Osteoblast (primary cell): ENCODE results near the gene FLT4. TPM values are rescaled to one million over a fixed set of nuclear protein-coding genes. Genes with fewer than 3 reads are reported as not detected.

Experiments
- DNase-seq: peaks from one replicate; pipeline ENCODE4 v3.0.0; 2011; ENCODE audit warnings: low spot score, mixed read lengths; ENCODE audit not compliant: insufficient read length; ENCODE audit errors: missing footprints
- H2AFZ ChIP-seq: 2 replicates; pipeline ENCODE4 v1.6.0; 2011; ENCODE audit warnings: mild to moderate bottlenecking, low read length
- H3K27ac ChIP-seq: 2 replicates; pipeline ENCODE4 v1.5.1; 2011; ENCODE audit warnings: mild to moderate bottlenecking, low read depth, low read length, moderate library complexity
- H3K27me3 ChIP-seq: 2 replicates; pipeline ENCODE4 v1.6.0; 2012; ENCODE audit warnings: mild to moderate bottlenecking, control low read depth, inconsistent platforms, low read length, moderate library complexity; ENCODE audit not compliant: insufficient read depth
- H3K36me3 ChIP-seq: 2 replicates; pipeline ENCODE4 v1.5.1; 2011; ENCODE audit warnings: mild to moderate bottlenecking, low read length, control low read depth, moderate library complexity; ENCODE audit not compliant: insufficient read depth
- H3K4me1 ChIP-seq: 2 replicates; pipeline ENCODE4 v1.5.1; 2011; ENCODE audit warnings: mild to moderate bottlenecking, low read length, control low read depth, moderate library complexity; ENCODE audit not compliant: insufficient read depth
- H3K4me2 ChIP-seq: 2 replicates; pipeline ENCODE4 v1.6.0; 2011; ENCODE audit warnings: mild to moderate bottlenecking, low read length; ENCODE audit not compliant: insufficient read depth
- H3K4me3 ChIP-seq: fragments of 200-600 bp; sonication (generic); 3 replicates; pipeline ENCODE4 v1.5.1; 2012; ENCODE audit warnings: mild to moderate bottlenecking, low read length, inconsistent platforms; ENCODE audit not compliant: insufficient read depth
- H3K79me2 ChIP-seq: 2 replicates; pipeline ENCODE4 v1.6.0; 2012; ENCODE audit warnings: mild to moderate bottlenecking, low read length, control low read depth, inconsistent platforms; ENCODE audit not compliant: insufficient read depth
- H3K9me3 ChIP-seq: 2 replicates; pipeline ENCODE4 v1.5.1; 2011; ENCODE audit warnings: low read depth, low read length, control low read depth
- H4K20me1 ChIP-seq: 2 replicates; pipeline ENCODE4 v1.6.0; 2012; ENCODE audit warnings: mild to moderate bottlenecking, low read length, control low read depth; ENCODE audit not compliant: insufficient read depth
- total RNA-seq: library from RNA; depleted of rRNA; stranded (reverse); fragments of >200 nt; gene quantifications from 2 replicates; pipeline ENCODE4 v1.2.3, GENCODE V29; 2012
- TF ChIP-seq, protein P1 (sequence below): IDR thresholded peaks from 2 replicates; pipeline ENCODE4 v1.5.1; 2011; ENCODE audit warnings: mild to moderate bottlenecking, low read depth, low read length, moderate library complexity; ENCODE audit errors: extremely low read depth

FLT4 gene
- total RNA-seq, 1 donor: not detected

DNA sequence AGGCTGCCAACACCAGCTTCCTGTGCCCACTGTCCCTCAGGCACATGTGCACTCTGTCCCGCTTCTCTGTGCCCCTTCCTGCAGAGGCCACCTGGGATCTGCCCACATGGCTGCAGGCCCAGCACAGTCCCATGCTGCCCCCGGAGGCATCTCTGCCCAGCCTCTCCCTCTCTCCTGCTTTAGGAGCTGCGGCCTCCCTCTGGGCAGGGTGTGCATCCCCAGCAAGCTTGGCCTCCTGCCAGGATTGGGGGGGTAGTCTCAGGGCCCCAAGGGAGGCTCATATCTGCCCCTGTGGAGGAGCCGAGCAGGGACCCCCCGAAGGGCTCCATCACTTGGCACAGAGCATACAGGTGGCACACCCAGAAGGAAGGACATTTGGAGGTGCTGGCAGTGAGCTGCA is 24.8 kb downstream of the FLT4 start:
- Histone ChIP-seq H3K9me3 (no peaks in the 10 kb centered on the region), H2AFZ (no peak overlapping the region), H3K36me3 (no peaks in the 10 kb centered on the region), H3K27me3 (no peaks in the 10 kb centered on the region), H4K20me1 (no peaks in the 10 kb centered on the region), H3K4me2 (no peak overlapping the region), H3K79me2 (no peaks in the 10 kb centered on the region), H3K4me1 (no peaks in the 10 kb centered on the region), H3K4me3 (no peak overlapping the region), H3K27ac (no peak overlapping the region)
- TF ChIP-seq, protein P1, sequence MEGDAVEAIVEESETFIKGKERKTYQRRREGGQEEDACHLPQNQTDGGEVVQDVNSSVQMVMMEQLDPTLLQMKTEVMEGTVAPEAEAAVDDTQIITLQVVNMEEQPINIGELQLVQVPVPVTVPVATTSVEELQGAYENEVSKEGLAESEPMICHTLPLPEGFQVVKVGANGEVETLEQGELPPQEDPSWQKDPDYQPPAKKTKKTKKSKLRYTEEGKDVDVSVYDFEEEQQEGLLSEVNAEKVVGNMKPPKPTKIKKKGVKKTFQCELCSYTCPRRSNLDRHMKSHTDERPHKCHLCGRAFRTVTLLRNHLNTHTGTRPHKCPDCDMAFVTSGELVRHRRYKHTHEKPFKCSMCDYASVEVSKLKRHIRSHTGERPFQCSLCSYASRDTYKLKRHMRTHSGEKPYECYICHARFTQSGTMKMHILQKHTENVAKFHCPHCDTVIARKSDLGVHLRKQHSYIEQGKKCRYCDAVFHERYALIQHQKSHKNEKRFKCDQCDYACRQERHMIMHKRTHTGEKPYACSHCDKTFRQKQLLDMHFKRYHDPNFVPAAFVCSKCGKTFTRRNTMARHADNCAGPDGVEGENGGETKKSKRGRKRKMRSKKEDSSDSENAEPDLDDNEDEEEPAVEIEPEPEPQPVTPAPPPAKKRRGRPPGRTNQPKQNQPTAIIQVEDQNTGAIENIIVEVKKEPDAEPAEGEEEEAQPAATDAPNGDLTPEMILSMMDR: no peak
- DNase-seq: no peak

DNA sequence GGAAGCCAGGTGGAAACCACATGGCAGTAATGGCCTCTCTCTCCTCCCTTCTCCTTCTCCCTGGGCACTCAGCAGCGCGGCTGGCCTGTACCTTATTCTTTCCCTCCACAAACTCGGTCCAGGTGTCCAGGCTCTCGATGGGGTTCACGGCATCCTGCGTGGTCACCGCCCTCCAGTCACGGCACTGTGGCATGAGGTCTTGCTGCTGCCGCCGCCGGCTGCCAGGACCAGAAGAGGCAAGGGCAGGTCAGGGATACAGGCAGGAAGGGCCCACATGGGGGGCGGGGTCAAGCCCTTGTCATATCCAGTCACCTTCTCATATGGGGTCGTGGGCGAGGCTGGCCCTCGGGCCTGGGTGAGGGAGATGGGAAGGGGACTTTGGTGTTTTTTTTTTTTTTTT is 25.6 kb downstream of the FLT4 start:
- Histone ChIP-seq H4K20me1 (no peaks in the 10 kb centered on the region), H3K36me3 (no peaks in the 10 kb centered on the region), H3K27me3 (no peaks in the 10 kb centered on the region), H3K4me1 (no peaks in the 10 kb centered on the region), H3K4me3 (no peak overlapping the region), H3K27ac (no peak overlapping the region), H3K9me3 (no peaks in the 10 kb centered on the region), H2AFZ (no peak overlapping the region), H3K4me2 (no peak overlapping the region), H3K79me2 (no peaks in the 10 kb centered on the region)
- DNase-seq: no peak
- TF ChIP-seq, protein P1: no peak

DNA sequence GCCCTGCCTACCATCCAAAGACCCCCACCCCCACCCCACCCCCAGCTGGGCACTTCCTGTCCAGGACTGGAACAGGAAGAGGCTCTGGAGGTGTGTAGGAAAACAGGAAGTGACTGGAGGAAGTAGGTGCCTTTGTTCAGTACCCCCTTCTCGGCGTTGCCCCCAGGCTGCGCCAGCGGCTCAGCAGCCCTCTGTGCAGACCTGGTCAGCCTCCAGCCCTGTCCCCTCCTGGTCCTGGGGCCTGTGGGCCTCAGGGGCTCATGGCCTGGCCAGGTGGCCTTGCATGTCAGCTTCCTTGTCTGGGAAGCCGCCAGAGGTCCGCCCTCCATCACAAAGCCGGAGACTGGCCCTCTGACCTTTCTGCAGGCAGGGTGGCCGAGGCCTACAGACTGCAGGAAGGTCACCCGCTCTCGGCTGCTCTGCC is 26.0 kb downstream of the FLT4 start:
- H3K27ac ChIP-seq: no peak overlapping the region
- H3K36me3 ChIP-seq: no peaks in the 10 kb centered on the region
- H4K20me1 ChIP-seq: no peaks in the 10 kb centered on the region
- H3K4me3 ChIP-seq: no peak overlapping the region
- H3K27me3 ChIP-seq: no peaks in the 10 kb centered on the region
- no peaks in the 10 kb centered on the region for H3K79me2 ChIP-seq
- H3K4me1 ChIP-seq: no peaks in the 10 kb centered on the region
- no peak overlapping the region for H3K4me2 ChIP-seq
- DNase-seq: no peak
- TF ChIP-seq, protein P1: no peak
- H2AFZ ChIP-seq: no peak overlapping the region
- H3K9me3 ChIP-seq: no peaks in the 10 kb centered on the region

DNA sequence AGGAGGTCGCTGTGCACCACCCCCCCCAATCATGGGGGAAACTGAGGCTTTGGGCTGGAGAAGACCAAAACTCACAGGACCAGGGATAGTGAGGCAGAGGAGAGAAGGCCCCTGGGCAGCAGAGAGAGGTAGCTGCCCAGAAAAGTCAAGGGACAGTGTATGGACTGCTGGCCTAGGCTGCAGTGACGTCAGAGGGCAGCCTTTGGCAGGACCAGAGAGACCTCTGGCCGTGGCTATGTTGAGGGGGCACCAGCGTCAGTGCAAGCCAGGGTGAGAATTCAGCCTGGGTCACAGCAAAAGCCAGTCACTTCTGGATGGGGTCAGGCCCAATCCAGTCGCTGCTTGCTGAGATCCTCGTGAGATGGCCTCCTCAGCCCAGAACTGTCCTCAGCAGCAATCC is 26.5 kb downstream of the FLT4 start:
- Histone ChIP-seq H3K36me3 (no peaks in the 10 kb centered on the region), H3K9me3 (no peaks in the 10 kb centered on the region), H3K27me3 (no peaks in the 10 kb centered on the region), H3K79me2 (no peaks in the 10 kb centered on the region), H4K20me1 (no peaks in the 10 kb centered on the region), H2AFZ (no peak overlapping the region), H3K27ac (no peak overlapping the region), H3K4me1 (no peaks in the 10 kb centered on the region), H3K4me3 (no peak overlapping the region), H3K4me2 (no peak overlapping the region)
- TF ChIP-seq, protein P1: no peak
- no peak for DNase-seq
